IMR-90 (cell line): Measurements from ENCODE around the gene GGTA1. TPM values are rescaled to one million over a fixed set of nuclear protein-coding genes. Genes with fewer than 3 reads are reported as not detected.

Source experiments
- ATAC-seq: fragments of 200-7000 bp; cut with Tn5 transposase; 2 replicates; pipeline ENCODE4 v1.9.1; 2020; ENCODE audit warnings: low read depth, mild to moderate bottlenecking, moderate library complexity
- BruUV-seq: library from RNA; stranded (reverse); fragments of 400-500 nt; replicated peaks from 2 replicates; lab custom pipeline; 2021; lab: Mats Ljungman, UMichigan
- CTCF ChIA-PET: fragments of 300-600 bp; formaldehyde crosslinking; extraction: SDS; loops from one replicate; lab custom pipeline; 2021; ENCODE audit warnings: antibody characterized with exemption; lab: Yijun Ruan, JAX
- POLR2A ChIA-PET: fragments of 300-600 bp; sonication (Branson Sonifier 250); formaldehyde crosslinking; loops from one replicate; lab custom pipeline; 2022; ENCODE audit warnings: antibody characterized with exemption; ENCODE audit not compliant: unreplicated experiment; lab: Charles Lee
- DNase-seq: peaks from one replicate; pipeline ENCODE4 v3.0.0; 2013
- H2AFZ ChIP-seq: replicated peaks from 2 replicates; pipeline ENCODE3; 2013; ENCODE audit warnings: low read length, mild to moderate bottlenecking; ENCODE audit not compliant: poor library complexity
- H2AK5ac ChIP-seq: 2 replicates; pipeline ENCODE4 v1.6.1; 2013; ENCODE audit warnings: low read depth, low read length, inconsistent platforms
- H2AK9ac ChIP-seq: replicated peaks from 2 replicates; pipeline ENCODE3; 2013; ENCODE audit warnings: mild to moderate bottlenecking, low read depth, low read length, moderate library complexity; ENCODE audit not compliant: poor library complexity
- H2BK120ac ChIP-seq: 2 replicates; pipeline ENCODE4 v1.6.1; 2013; ENCODE audit warnings: low read depth, low read length, inconsistent platforms
- H2BK15ac ChIP-seq: 3 replicates; pipeline ENCODE4 v1.6.1; 2013; ENCODE audit warnings: low read depth, low read length, inconsistent platforms
- H2BK20ac ChIP-seq: 2 replicates; pipeline ENCODE4 v1.6.1; 2013; ENCODE audit warnings: low read depth, mild to moderate bottlenecking, inconsistent platforms, low read length, moderate library complexity
- H2BK5ac ChIP-seq: 2 replicates; pipeline ENCODE4 v1.6.1; 2013; ENCODE audit warnings: mild to moderate bottlenecking, low read depth, low read length, inconsistent platforms; ENCODE audit not compliant: poor library complexity, severe bottlenecking
- H3K14ac ChIP-seq: replicated peaks from 2 replicates; pipeline ENCODE4 v1.6.1; 2013; ENCODE audit warnings: low read depth, low read length, inconsistent platforms
- H3K18ac ChIP-seq: 2 replicates; pipeline ENCODE4 v1.6.1; 2013; ENCODE audit warnings: low read depth, low read length, control low read depth
- H3K23ac ChIP-seq: 2 replicates; pipeline ENCODE4 v1.6.1; 2013; ENCODE audit warnings: low read depth, low read length, inconsistent platforms
- H3K27ac ChIP-seq: 2 replicates; pipeline ENCODE4 v1.5.1; 2013; ENCODE audit warnings: mild to moderate bottlenecking, control low read depth, low read length; ENCODE audit not compliant: insufficient read depth
- H3K27me3 ChIP-seq: 2 replicates; pipeline ENCODE4 v1.6.1; 2013; ENCODE audit warnings: low read length; ENCODE audit not compliant: control insufficient read depth, insufficient read depth
- H3K36me3 ChIP-seq: 2 replicates; pipeline ENCODE4 v1.6.1; 2013; ENCODE audit warnings: low read length, mixed read lengths; ENCODE audit not compliant: control insufficient read depth, insufficient read depth
- H3K4ac ChIP-seq: 2 replicates; pipeline ENCODE4 v1.6.1; 2013; ENCODE audit warnings: low read depth, low read length, inconsistent platforms
- H3K4me1 ChIP-seq: 2 replicates; pipeline ENCODE4 v1.6.1; 2013; ENCODE audit warnings: low read length, mixed read lengths; ENCODE audit not compliant: control insufficient read depth, insufficient read depth
- H3K4me2 ChIP-seq: 2 replicates; pipeline ENCODE4 v1.6.1; 2013; ENCODE audit warnings: low read depth, mild to moderate bottlenecking, control low read depth, low read length, moderate library complexity
- H3K4me3 ChIP-seq: 2 replicates; pipeline ENCODE4 v1.5.1; 2013; ENCODE audit warnings: low read depth, mild to moderate bottlenecking, control low read depth, low read length, moderate library complexity; ENCODE audit not compliant: insufficient read depth
- H3K56ac ChIP-seq: 2 replicates; pipeline ENCODE4 v1.6.1; 2013; ENCODE audit warnings: low read length, inconsistent platforms; ENCODE audit not compliant: insufficient read depth; ENCODE audit errors: extremely low read depth
- H3K79me1 ChIP-seq, 2 experiments: 2 replicates each; pipeline ENCODE4 v1.6.1; 2013; ENCODE audit warnings: low read length in 2 of 2, inconsistent platforms in 1 of 2, low read depth in 1 of 2
- H3K9ac ChIP-seq: 2 replicates; pipeline ENCODE4 v1.6.1; 2013; ENCODE audit warnings: low read depth, low read length, control low read depth
- H3K9me1 ChIP-seq: 2 replicates; pipeline ENCODE4 v1.6.1; 2013; ENCODE audit warnings: low read length, inconsistent platforms; ENCODE audit not compliant: insufficient read depth
- H3K9me3 ChIP-seq: 2 replicates; pipeline ENCODE4 v1.6.1; 2013; ENCODE audit warnings: low read length; ENCODE audit not compliant: control insufficient read depth, insufficient read depth
- H4K20me1 ChIP-seq: 2 replicates; pipeline ENCODE4 v1.6.1; 2013; ENCODE audit warnings: low read length, inconsistent platforms; ENCODE audit not compliant: insufficient read depth
- H4K5ac ChIP-seq: 2 replicates; pipeline ENCODE4 v1.6.1; 2013; ENCODE audit warnings: mild to moderate bottlenecking, low read depth, low read length, control low read depth
- H4K8ac ChIP-seq, 2 experiments: 2 replicates each; pipeline ENCODE4 v1.6.1; 2013; ENCODE audit warnings: low read depth in 2 of 2, low read length in 2 of 2, control low read depth in 1 of 2, inconsistent platforms in 1 of 2
- H4K91ac ChIP-seq: 2 replicates; pipeline ENCODE4 v1.6.1; 2013; ENCODE audit warnings: low read depth, low read length, inconsistent platforms; ENCODE audit not compliant: insufficient read depth
- CHD1 ChIP-seq: IDR thresholded peaks from 2 replicates; pipeline ENCODE4 v1.6.1; 2012; ENCODE audit warnings: low read depth, low read length, improper control_type of control experiment
- FOS ChIP-seq: fragments of 150-350 bp; IDR thresholded peaks from 2 replicates; pipeline ENCODE4 v1.6.1; 2016; ENCODE audit warnings: low read depth, low read length
- MAFK ChIP-seq: IDR thresholded peaks from 2 replicates; pipeline ENCODE4 v1.6.1; 2012; ENCODE audit warnings: low read depth, low read length, improper control_type of control experiment
- MAZ ChIP-seq: IDR thresholded peaks from 2 replicates; pipeline ENCODE4 v1.6.1; 2012; ENCODE audit warnings: low read depth, mild to moderate bottlenecking, low read length, improper control_type of control experiment, moderate library complexity, borderline replicate concordance
- MXI1 ChIP-seq: IDR thresholded peaks from 2 replicates; pipeline ENCODE4 v1.6.1; 2012; ENCODE audit warnings: low read depth, mild to moderate bottlenecking, low read length, moderate library complexity, borderline replicate concordance
- NFE2L2 ChIP-seq: fragments of 150-350 bp; IDR thresholded peaks from 2 replicates; pipeline ENCODE4 v1.6.1; 2016; ENCODE audit warnings: low read depth, mild to moderate bottlenecking, low read length
- POLR2A ChIP-seq: IDR thresholded peaks from 2 replicates; pipeline ENCODE4 v1.6.1; 2012; ENCODE audit warnings: mild to moderate bottlenecking, low read depth, low read length
- RAD21 ChIP-seq: IDR thresholded peaks from 2 replicates; pipeline ENCODE4 v1.6.1; 2012; ENCODE audit warnings: low read length, improper control_type of control experiment
- SMC3 ChIP-seq: fragments of 150-350 bp; IDR thresholded peaks from 2 replicates; pipeline ENCODE4 v1.6.1; 2016; ENCODE audit warnings: low read depth, mild to moderate bottlenecking, antibody characterized with exemption, low read length, moderate library complexity
- WGBS, 2 experiments: methylation state at CpG; one replicate each; pipeline versions ENCODE4 v1.1.5 to v1.1.7; 2013; ENCODE audit warnings: missing lambda C conversion rate in 2 of 2; ENCODE audit not compliant: insufficient read length in 1 of 2; ENCODE audit errors: extremely low coverage in 2 of 2; 5-methylcytosine and 5-hydroxymethylcytosine counted together
- dilution Hi-C: fragments of 300-500 bp; cut with HindIII; formaldehyde crosslinking; loops from one replicate; pipeline ENCODE4 v1.14.3; 2018; ENCODE audit warnings: low sequenced_read_pairs; ENCODE audit not compliant: unreplicated experiment
- in situ Hi-C: fragments of 300-500 bp; cut with MboI; formaldehyde crosslinking; loops from 3 replicates; pipeline ENCODE4 v1.14.3; 2019; ENCODE audit warnings: low sequenced_read_pairs, inconsistent platforms, mixed read lengths
- intact Hi-C: fragments of 100-400 bp; cut with micrococcal nuclease; formaldehyde crosslinking; loops from 2 replicates; pipeline ENCODE4 v1.10.0; 2022
- polyA plus RNA-seq, 3 experiments: library from polyadenylated mRNA; depleted of rRNA; stranded (reverse); fragments of >200 nt; gene quantifications; 2 replicates each; pipeline ENCODE4 v1.2.3, GENCODE V29; 2012; ENCODE audit warnings: low replicate concordance in 1 of 3
- total RNA-seq: library from RNA; depleted of rRNA; stranded (reverse); fragments of >200 nt; gene quantifications from 2 replicates; pipeline ENCODE4 v1.2.3, GENCODE V29; 2012
- TF ChIP-seq, protein P1 (sequence below): fragments of 150-350 bp; IDR thresholded peaks from 2 replicates; pipeline ENCODE4 v1.6.1; 2017; ENCODE audit warnings: mild to moderate bottlenecking, antibody characterized with exemption, low read length, low read depth

Gene GGTA1
- total and polyA plus RNA-seq, 2 of the 4 experiments (the other 2 are of a cell fraction) = not detected

- Histone ChIP-seq H4K20me1 (0 out of 2 replicates have a peak, but pooled peaks cover 4% of the 10 kb centered on the region), H3K9ac (no peak overlapping the region), H4K91ac (no peak overlapping the region), H2AFZ (no peak overlapping the region), H2BK5ac (no peak overlapping the region), H3K27me3 (peaks cover 44% of the 10 kb centered on the region), H3K14ac (no peak overlapping the region), H3K4ac (no peak overlapping the region), H2AK5ac (no peak overlapping the region), H2BK120ac (no peak overlapping the region), H4K8ac (no peak overlapping the region), H3K4me3 (no peak overlapping the region), H3K18ac (no peak overlapping the region), H3K9me1 (no peaks in the 10 kb centered on the region), H3K9me3 (peaks cover 2% of the 10 kb centered on the region; the same call in 1 of the 2 replicates), H3K56ac (no peak overlapping the region), H4K5ac (no peak overlapping the region), H3K36me3 (no peaks in the 10 kb centered on the region), H3K27ac (no peak overlapping the region), H3K4me2 (no peak overlapping the region), H2AK9ac (no peak overlapping the region), H2BK20ac (no peak overlapping the region), H2BK15ac (no peak overlapping the region), H3K4me1 (peaks cover 5% of the 10 kb centered on the region; the same call in 1 of the 2 replicates), H3K23ac (no peak overlapping the region), H3K79me1 (no peaks in the 10 kb centered on the region)
- ChIA-PET POLR2A (no interaction called here), CTCF (interaction anchor here (0.7 kb wide), 1 partner anchor 40 kb away, joined by 4 read pairs; no protein-coding TSS in a partner anchor)
- dilution Hi-C loops (no loop called here), in situ Hi-C loops (no loop called here), intact Hi-C loops (no loop called here)
- DNase-seq = no peak
- BruUV-seq = no TSS peak
- ATAC-seq = no peak
- TF ChIP-seq POLR2A (no peak), MAFK (no peak), FOS (no peak), CHD1 (no peak), MAZ (no peak), SMC3 (no peak), NFE2L2 (no peak), RAD21 (no peak), MXI1 (no peak)
- TF ChIP-seq, protein P1, sequence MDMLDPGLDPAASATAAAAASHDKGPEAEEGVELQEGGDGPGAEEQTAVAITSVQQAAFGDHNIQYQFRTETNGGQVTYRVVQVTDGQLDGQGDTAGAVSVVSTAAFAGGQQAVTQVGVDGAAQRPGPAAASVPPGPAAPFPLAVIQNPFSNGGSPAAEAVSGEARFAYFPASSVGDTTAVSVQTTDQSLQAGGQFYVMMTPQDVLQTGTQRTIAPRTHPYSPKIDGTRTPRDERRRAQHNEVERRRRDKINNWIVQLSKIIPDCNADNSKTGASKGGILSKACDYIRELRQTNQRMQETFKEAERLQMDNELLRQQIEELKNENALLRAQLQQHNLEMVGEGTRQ = no peak
- WGBS, 2 experiments = 80% methylated on average over 2 of the region's 3 CpGs; no CpG with 5 or more reads in 1 of the 2 experiments
Observed at GRCh38 chr9:121494192-121494591, 5.5 kb downstream of the GGTA1 start.
